Measurements from ENCODE around the gene KATNAL2. TPM values are rescaled to one million over a fixed set of nuclear protein-coding genes. Genes with fewer than 3 reads are reported as not detected.

KATNAL2 gene
- polyA plus RNA-seq, 2 donors: 1.2 to 2.2 TPM

GRCh38 chr18:47120428-47120827 lies 203.0 kb downstream of the KATNAL2 start:
- Histone ChIP-seq H3K27me3 (ENCODE audit: control insufficient read depth in 1 of 2, insufficient read depth in 2 of 2, low read length in 2 of 2) (no peaks in the 10 kb centered on the region), H3K27ac (ENCODE audit: low read depth in 2 of 2, low read length in 1 of 2) (no peak overlapping the region), H3K4me3 (ENCODE audit: low read depth in 1 of 2, low read length in 2 of 2) (no peak overlapping the region), H3K36me3 (ENCODE audit: control insufficient read depth in 2 of 2, insufficient read depth in 2 of 2, low read length in 1 of 2) (no peaks in the 10 kb centered on the region), H3K4me1 (ENCODE audit: control insufficient read depth in 2 of 2, insufficient read depth in 2 of 2, low read length in 1 of 2) (no peaks in the 10 kb centered on the region), H3K9me3 (ENCODE audit: control insufficient read depth in 2 of 2, insufficient read depth in 1 of 2, low read depth in 1 of 2, low read length in 1 of 2) (no peaks in the 10 kb centered on the region)
- 74 to 81% methylated on average over 4 of the region's 4 CpGs for WGBS, 2 donors

DNA sequence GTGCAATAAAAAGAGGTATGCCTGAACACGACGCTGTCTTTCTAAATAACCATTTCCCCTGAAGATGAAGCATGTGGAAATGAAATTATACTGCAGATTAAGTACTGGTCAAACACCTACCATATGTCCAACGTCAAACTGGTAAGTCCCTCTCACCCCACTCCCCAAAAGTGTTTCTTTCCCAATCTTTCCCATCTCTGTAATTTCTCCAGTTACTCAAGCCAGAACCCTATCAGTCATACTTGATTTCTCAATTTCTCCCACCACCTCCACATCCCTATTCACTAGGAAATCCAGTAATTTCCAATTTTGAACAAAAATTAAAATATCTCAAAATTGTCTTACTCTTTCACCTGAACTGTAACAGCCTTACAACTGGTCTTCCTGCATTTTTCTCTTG lies 203.7 kb downstream of the KATNAL2 start:
- Histone ChIP-seq H3K4me3 (ENCODE audit: low read depth in 1 of 2, low read length in 2 of 2) (no peak overlapping the region), H3K36me3 (ENCODE audit: control insufficient read depth in 2 of 2, insufficient read depth in 2 of 2, low read length in 1 of 2) (no peaks in the 10 kb centered on the region), H3K27me3 (ENCODE audit: control insufficient read depth in 1 of 2, insufficient read depth in 2 of 2, low read length in 2 of 2) (no peaks in the 10 kb centered on the region), H3K9me3 (ENCODE audit: control insufficient read depth in 2 of 2, insufficient read depth in 1 of 2, low read depth in 1 of 2, low read length in 1 of 2) (no peaks in the 10 kb centered on the region), H3K27ac (ENCODE audit: low read depth in 2 of 2, low read length in 1 of 2) (no peak overlapping the region), H3K4me1 (ENCODE audit: control insufficient read depth in 2 of 2, insufficient read depth in 2 of 2, low read length in 1 of 2) (no peaks in the 10 kb centered on the region)
- WGBS, 2 donors: 97% methylated on average over 3 of the region's 3 CpGs

DNA sequence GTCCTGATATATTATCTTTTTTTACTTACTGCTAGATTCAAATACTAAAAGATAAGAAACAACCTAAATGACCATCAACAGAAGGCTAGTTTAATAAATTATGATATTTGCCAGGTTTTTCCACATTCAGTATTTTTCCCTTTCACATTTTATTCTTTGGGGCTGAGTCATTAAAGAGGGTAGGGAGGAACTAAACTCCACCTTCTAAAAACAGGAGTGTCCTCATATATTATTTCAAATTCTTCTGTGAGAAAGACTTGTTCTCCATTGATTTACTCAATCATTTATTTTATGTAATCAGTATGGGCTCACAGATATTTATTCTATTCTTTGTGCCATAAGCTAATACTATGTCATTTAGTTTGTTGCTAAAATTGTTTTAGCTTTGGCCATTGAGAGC lies 223.9 kb downstream of the KATNAL2 start:
- Histone ChIP-seq H3K4me3 (ENCODE audit: low read depth in 1 of 2, low read length in 2 of 2) (no peak overlapping the region), H3K4me1 (ENCODE audit: control insufficient read depth in 2 of 2, insufficient read depth in 2 of 2, low read length in 1 of 2) (no peaks in the 10 kb centered on the region), H3K27me3 (ENCODE audit: control insufficient read depth in 1 of 2, insufficient read depth in 2 of 2, low read length in 2 of 2) (no peaks in the 10 kb centered on the region), H3K27ac (ENCODE audit: low read depth in 2 of 2, low read length in 1 of 2) (no peak overlapping the region), H3K36me3 (ENCODE audit: control insufficient read depth in 2 of 2, insufficient read depth in 2 of 2, low read length in 1 of 2) (no peaks in the 10 kb centered on the region), H3K9me3 (ENCODE audit: control insufficient read depth in 2 of 2, insufficient read depth in 1 of 2, low read depth in 1 of 2, low read length in 1 of 2) (no peaks in the 10 kb centered on the region)

DNA sequence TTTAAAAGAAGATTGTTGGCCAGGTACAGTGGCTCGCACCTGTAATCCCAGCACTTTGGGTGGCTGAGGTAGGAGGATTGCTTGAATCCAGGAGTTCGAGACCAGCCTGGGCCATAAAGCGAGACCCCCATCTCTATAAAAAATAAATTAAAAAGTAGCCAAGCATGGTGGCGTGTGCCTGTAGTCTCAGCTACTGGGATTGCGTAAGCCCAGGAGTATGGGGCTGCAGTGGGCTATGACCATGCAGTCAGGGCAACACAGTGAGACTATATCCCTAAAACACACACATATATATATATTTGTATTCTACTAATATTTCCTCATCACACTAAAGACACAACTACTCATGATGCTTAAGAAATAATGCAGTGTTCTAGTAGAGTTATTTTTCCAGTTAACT lies 225.8 kb downstream of the KATNAL2 start:
- H3K4me3 ChIP-seq (ENCODE audit: low read depth in 1 of 2, low read length in 2 of 2): no peak overlapping the region
- H3K36me3 ChIP-seq (ENCODE audit: control insufficient read depth in 2 of 2, insufficient read depth in 2 of 2, low read length in 1 of 2): no peaks in the 10 kb centered on the region
- WGBS, 2 donors: 97 to 100% methylated on average over 5 of the region's 5 CpGs
- H3K9me3 ChIP-seq (ENCODE audit: control insufficient read depth in 2 of 2, insufficient read depth in 1 of 2, low read depth in 1 of 2, low read length in 1 of 2): no peaks in the 10 kb centered on the region
- H3K4me1 ChIP-seq (ENCODE audit: control insufficient read depth in 2 of 2, insufficient read depth in 2 of 2, low read length in 1 of 2): peaks cover 0 to 2% of the 10 kb centered on the region in 2 donors
- no peaks in the 10 kb centered on the region for H3K27me3 ChIP-seq (ENCODE audit: control insufficient read depth in 1 of 2, insufficient read depth in 2 of 2, low read length in 2 of 2)
- H3K27ac ChIP-seq (ENCODE audit: low read depth in 2 of 2, low read length in 1 of 2): no peak overlapping the region

DNA sequence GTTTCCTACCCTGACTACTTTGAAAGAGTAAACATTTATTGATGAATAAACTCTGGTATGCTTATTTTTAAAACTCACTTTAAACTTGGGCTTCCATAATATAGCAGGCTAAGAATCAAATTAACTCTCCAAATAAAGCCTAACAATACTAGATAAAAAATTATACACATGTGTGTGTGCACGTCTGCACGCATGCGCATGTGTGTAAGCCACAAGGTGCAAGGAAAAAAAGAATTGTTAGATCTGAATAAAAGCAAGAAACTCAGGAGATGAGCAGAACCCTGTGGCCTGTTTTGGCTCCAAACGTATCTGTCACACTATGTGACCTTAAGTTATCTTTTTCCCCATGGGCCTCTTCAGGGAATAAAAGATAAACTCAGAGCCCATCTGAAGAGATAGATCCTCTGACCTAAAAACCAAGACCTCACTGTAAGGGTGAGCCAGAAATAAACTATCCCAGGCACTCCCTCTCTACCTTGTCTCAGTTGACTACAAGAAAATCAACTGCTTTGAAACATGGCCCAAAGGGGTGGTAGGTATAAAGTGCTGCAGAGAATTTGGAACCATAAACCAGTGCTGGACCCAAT lies 226.6 kb downstream of the KATNAL2 start:
- Histone ChIP-seq H3K27me3 (ENCODE audit: control insufficient read depth in 1 of 2, insufficient read depth in 2 of 2, low read length in 2 of 2) (no peaks in the 10 kb centered on the region), H3K36me3 (ENCODE audit: control insufficient read depth in 2 of 2, insufficient read depth in 2 of 2, low read length in 1 of 2) (no peaks in the 10 kb centered on the region), H3K4me1 (ENCODE audit: control insufficient read depth in 2 of 2, insufficient read depth in 2 of 2, low read length in 1 of 2) (peaks cover 0 to 2% of the 10 kb centered on the region in 2 donors), H3K27ac (ENCODE audit: low read depth in 2 of 2, low read length in 1 of 2) (no peak overlapping the region), H3K9me3 (ENCODE audit: control insufficient read depth in 2 of 2, insufficient read depth in 1 of 2, low read depth in 1 of 2, low read length in 1 of 2) (no peaks in the 10 kb centered on the region), H3K4me3 (ENCODE audit: low read depth in 1 of 2, low read length in 2 of 2) (no peak overlapping the region)
- WGBS, 2 donors: 95 to 96% methylated on average over 4 of the region's 4 CpGs

GRCh38 chr18:47146206-47146605 lies 228.8 kb downstream of the KATNAL2 start:
- 94 to 96% methylated on average over 3 of the region's 3 CpGs for WGBS, 2 donors
- no peaks in the 10 kb centered on the region for H3K9me3 ChIP-seq (ENCODE audit: control insufficient read depth in 2 of 2, insufficient read depth in 1 of 2, low read depth in 1 of 2, low read length in 1 of 2)
- no peaks in the 10 kb centered on the region for H3K27me3 ChIP-seq (ENCODE audit: control insufficient read depth in 1 of 2, insufficient read depth in 2 of 2, low read length in 2 of 2)
- H3K4me1 ChIP-seq (ENCODE audit: control insufficient read depth in 2 of 2, insufficient read depth in 2 of 2, low read length in 1 of 2): peaks cover 0 to 4% of the 10 kb centered on the region in 2 donors
- no peak overlapping the region for H3K4me3 ChIP-seq (ENCODE audit: low read depth in 1 of 2, low read length in 2 of 2)
- no peaks in the 10 kb centered on the region for H3K36me3 ChIP-seq (ENCODE audit: control insufficient read depth in 2 of 2, insufficient read depth in 2 of 2, low read length in 1 of 2)
- H3K27ac ChIP-seq (ENCODE audit: low read depth in 2 of 2, low read length in 1 of 2): no peak overlapping the region

DNA sequence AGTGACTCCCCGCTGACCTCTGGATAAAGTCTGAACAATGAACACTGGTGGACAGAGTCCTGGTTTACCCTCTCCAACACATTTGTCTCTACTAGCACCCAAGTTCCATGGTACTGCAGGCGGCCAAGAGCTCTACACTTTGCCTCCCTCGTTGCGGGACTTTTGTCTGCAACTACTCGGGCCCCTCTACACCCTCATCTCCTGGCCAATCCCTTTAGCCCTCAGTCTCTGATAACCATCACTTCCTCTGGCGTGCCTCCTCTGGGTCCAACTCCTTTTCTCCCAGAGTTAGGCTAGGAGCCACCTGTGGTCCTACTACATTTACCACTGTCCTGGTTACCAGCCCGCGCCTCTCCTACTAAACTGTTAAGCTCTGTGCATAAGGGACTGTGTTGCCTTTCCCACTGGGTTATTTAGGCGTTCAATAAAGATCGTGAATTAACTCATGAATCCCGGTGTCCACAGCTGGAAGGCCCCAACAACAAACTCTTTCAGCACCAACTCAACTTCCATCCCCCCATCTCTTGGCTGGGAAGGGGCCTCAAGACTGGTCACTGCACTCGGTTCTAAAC lies 232.1 kb downstream of the KATNAL2 start:
- 22 to 30% methylated on average over 12 of the region's 12 CpGs for WGBS, 2 donors
- Histone ChIP-seq H3K9me3 (ENCODE audit: control insufficient read depth in 2 of 2, insufficient read depth in 1 of 2, low read depth in 1 of 2, low read length in 1 of 2) (no peaks in the 10 kb centered on the region), H3K27ac (ENCODE audit: low read depth in 2 of 2, low read length in 1 of 2) (peak overlapping the region; percentile 90 to 96), H3K4me1 (ENCODE audit: control insufficient read depth in 2 of 2, insufficient read depth in 2 of 2, low read length in 1 of 2) (peaks cover 0 to 4% of the 10 kb centered on the region in 2 donors), H3K36me3 (ENCODE audit: control insufficient read depth in 2 of 2, insufficient read depth in 2 of 2, low read length in 1 of 2) (no peaks in the 10 kb centered on the region), H3K4me3 (ENCODE audit: low read depth in 1 of 2, low read length in 2 of 2) (peak overlapping the region; percentile 77 to 91), H3K27me3 (ENCODE audit: control insufficient read depth in 1 of 2, insufficient read depth in 2 of 2, low read length in 2 of 2) (no peaks in the 10 kb centered on the region)

DNA sequence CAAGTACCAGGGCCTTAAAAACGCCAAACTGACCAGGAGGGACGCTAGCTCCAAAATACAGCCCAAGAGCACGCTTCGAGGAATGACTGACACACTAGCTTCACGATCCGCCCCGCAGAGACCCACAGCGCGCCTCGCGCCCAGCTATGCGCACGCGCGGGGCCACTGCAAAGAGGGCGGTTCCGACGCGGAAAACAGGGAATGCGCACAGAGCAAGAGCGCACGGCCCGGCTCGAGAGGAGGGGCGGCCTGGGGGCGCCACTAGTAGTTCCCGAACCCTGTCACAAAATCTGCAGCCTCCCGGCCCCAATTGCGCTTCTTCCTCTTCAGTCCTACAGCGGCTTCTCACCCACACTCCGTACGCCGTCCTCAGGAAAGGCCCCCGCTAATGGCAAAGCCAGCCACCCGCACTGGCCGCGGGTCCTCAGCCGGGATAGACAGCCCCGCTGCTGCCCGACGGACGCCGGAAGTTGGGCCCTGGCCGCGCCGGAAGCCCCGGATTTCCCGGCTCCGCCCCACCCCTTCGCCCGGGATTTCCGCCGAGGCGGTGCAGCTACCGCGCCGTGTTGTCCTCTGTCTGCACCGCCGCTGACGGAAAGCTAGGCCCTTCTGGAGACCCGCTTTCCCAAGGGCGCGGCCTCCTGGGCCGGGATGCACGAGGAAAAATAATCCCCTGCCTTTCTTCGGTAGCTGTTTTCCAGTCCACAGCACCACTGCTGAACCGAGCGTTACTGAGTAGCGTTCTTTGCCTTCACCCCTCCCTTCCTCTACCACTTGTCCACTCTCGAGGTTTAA lies 232.8 kb downstream of the KATNAL2 start, which contains the start of gene HDHD2:
Gene HDHD2 (minus strand): TSS at position 472 of the 795 bp plus-strand sequence. CDS start 14,061 bp downstream, outside the sequence.
- WGBS, 2 donors: 0 to 1% methylated on average over 68 to 70 of the region's 70 CpGs
- Histone ChIP-seq H3K4me1 (ENCODE audit: control insufficient read depth in 2 of 2, insufficient read depth in 2 of 2, low read length in 1 of 2) (peaks cover 0 to 4% of the 10 kb centered on the region in 2 donors), H3K27ac (ENCODE audit: low read depth in 2 of 2, low read length in 1 of 2) (peak within 1 kb of the TSS; percentile 90 to 96), H3K36me3 (ENCODE audit: control insufficient read depth in 2 of 2, insufficient read depth in 2 of 2, low read length in 1 of 2) (no peaks in the 10 kb centered on the region), H3K27me3 (ENCODE audit: control insufficient read depth in 1 of 2, insufficient read depth in 2 of 2, low read length in 2 of 2) (no peaks in the 10 kb centered on the region), H3K4me3 (ENCODE audit: low read depth in 1 of 2, low read length in 2 of 2) (peak within 1 kb of the TSS; percentile 77 to 91), H3K9me3 (ENCODE audit: control insufficient read depth in 2 of 2, insufficient read depth in 1 of 2, low read depth in 1 of 2, low read length in 1 of 2) (no peaks in the 10 kb centered on the region)

DNA sequence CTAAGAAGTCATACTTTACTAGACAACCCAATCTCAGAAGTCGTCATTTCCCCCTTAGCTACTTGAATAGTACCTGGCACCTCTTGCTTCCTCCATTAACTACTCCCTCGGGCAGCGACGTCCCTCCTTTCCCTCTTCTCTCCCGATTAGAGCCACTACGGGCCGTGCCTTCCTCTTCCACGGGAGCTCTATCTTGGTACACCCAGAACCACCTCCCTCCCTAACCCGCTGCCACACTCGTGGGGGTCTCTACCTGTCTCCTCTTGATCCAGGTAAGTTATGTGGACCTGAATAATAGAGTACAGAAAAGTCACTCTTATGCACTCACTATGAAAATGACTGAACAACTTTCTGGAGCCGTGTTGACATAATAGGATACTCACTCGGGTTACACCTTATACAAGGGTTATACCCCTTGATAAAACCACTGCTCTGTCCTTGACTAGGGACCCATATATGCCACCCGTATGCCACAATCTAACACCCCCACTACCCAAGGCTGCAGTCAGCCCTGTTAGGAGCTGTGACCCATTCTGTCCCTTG lies 233.5 kb downstream of the KATNAL2 start:
- Histone ChIP-seq H3K4me3 (ENCODE audit: low read depth in 1 of 2, low read length in 2 of 2) (peak overlapping the region; percentile 77 to 91), H3K27ac (ENCODE audit: low read depth in 2 of 2, low read length in 1 of 2) (peak overlapping the region; percentile 90 to 96), H3K9me3 (ENCODE audit: control insufficient read depth in 2 of 2, insufficient read depth in 1 of 2, low read depth in 1 of 2, low read length in 1 of 2) (no peaks in the 10 kb centered on the region), H3K36me3 (ENCODE audit: control insufficient read depth in 2 of 2, insufficient read depth in 2 of 2, low read length in 1 of 2) (no peaks in the 10 kb centered on the region), H3K27me3 (ENCODE audit: control insufficient read depth in 1 of 2, insufficient read depth in 2 of 2, low read length in 2 of 2) (no peaks in the 10 kb centered on the region), H3K4me1 (ENCODE audit: control insufficient read depth in 2 of 2, insufficient read depth in 2 of 2, low read length in 1 of 2) (peaks cover 0 to 4% of the 10 kb centered on the region in 2 donors)
- WGBS, 2 donors: 6% methylated on average over 13 of the region's 13 CpGs
